ENCODE data around the gene GNPDA2. TPM values are rescaled to one million over a fixed set of nuclear protein-coding genes. Genes with fewer than 3 reads are reported as not detected.
"Not testable (repeated sequence)": the region's sequence is repeated elsewhere in the genome, so short reads cannot be mapped to it uniquely, and the experiment has no call there.

Gene GNPDA2
- total RNA-seq, 1 donor = 17.3 TPM

GRCh38 chr4:44760142-44760898 lies 34.0 kb upstream of the GNPDA2 start:
- no peak overlapping the region for H3K4me3 ChIP-seq (ENCODE audit: low read depth, low read length)
- DNase-seq (ENCODE audit: low read depth) = peak; percentile 52
- TF ChIP-seq, protein P1, sequence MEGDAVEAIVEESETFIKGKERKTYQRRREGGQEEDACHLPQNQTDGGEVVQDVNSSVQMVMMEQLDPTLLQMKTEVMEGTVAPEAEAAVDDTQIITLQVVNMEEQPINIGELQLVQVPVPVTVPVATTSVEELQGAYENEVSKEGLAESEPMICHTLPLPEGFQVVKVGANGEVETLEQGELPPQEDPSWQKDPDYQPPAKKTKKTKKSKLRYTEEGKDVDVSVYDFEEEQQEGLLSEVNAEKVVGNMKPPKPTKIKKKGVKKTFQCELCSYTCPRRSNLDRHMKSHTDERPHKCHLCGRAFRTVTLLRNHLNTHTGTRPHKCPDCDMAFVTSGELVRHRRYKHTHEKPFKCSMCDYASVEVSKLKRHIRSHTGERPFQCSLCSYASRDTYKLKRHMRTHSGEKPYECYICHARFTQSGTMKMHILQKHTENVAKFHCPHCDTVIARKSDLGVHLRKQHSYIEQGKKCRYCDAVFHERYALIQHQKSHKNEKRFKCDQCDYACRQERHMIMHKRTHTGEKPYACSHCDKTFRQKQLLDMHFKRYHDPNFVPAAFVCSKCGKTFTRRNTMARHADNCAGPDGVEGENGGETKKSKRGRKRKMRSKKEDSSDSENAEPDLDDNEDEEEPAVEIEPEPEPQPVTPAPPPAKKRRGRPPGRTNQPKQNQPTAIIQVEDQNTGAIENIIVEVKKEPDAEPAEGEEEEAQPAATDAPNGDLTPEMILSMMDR (IDR thresholded peaks at IDR 0.05; ENCODE audit: insufficient read depth, low read depth, low read length) = peak; percentile 48

- no peak overlapping the region for H3K4me3 ChIP-seq (ENCODE audit: low read depth, low read length)
- no peak for DNase-seq (ENCODE audit: low read depth)
- TF ChIP-seq, protein P1 (IDR thresholded peaks at IDR 0.05; ENCODE audit: insufficient read depth, low read depth, low read length) = no peak
Measured at GRCh38 chr4:44756559-44756958, 30.2 kb upstream of the GNPDA2 start.

DNA sequence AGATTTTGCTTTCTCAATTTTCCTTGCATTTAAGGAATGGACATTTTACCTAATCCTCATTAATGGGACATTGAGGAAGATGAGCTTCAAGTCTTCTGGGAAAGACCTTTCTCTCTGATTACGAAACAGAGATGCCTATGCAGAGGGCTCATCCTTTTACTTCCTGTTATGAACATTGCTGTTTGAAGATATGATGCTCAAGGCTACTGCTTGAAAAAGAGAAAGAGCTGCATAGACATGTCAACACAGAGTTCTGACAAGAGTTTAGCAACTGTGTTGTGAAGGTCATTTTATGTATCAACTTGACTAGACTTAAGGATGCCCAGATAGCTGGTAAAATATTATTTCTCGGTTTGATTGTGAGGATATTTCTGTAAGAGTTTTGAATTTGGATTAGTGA lies 13.8 kb upstream of the GNPDA2 start:
- no peak for DNase-seq (ENCODE audit: low read depth)
- TF ChIP-seq, protein P1 (IDR thresholded peaks at IDR 0.05; ENCODE audit: insufficient read depth, low read depth, low read length) = no peak
- no peak overlapping the region for H3K4me3 ChIP-seq (ENCODE audit: low read depth, low read length)

DNA sequence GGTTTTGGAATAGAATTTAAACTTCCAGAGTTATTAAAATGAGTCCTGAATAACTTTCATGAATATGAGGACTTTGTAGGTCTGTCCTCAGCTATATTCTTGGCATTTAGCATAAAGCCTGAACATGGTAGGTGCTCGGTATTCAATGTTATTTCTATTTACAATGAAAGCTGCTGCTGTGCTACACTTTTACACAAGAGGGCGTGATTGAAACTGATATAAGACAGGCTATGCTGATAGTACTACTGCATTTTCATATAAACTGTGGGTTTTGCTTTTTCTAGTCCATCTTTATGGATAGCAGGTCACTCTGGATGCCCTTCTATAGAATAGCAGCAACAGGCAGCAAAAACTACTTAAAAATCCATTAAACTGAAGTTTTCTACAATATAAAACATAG lies 12.3 kb upstream of the GNPDA2 start:
- TF ChIP-seq, protein P1 (IDR thresholded peaks at IDR 0.05; ENCODE audit: insufficient read depth, low read depth, low read length) = peak; percentile 41
- H3K4me3 ChIP-seq (ENCODE audit: low read depth, low read length) = no peak overlapping the region
- DNase-seq (ENCODE audit: low read depth) = peak; percentile 10

DNA sequence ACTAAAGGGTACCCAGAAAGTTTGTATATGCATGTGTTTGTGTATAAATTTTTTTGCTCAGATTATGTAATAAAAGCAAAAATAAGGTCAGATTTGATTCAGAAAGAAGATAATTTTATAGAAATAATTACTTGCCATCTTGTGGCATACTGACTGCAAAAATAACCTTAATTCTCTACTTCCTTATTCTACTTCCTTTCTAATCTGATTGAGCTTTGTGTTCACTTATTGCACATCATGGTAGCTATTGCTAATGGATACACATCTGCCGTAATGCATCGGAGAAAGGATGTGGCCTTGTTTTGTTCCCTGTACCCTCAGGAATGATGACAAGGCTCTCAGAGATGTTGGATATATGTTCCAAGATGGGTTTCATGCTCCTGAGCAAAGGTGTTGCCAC lies 10.5 kb upstream of the GNPDA2 start:
- TF ChIP-seq, protein P1 (IDR thresholded peaks at IDR 0.05; ENCODE audit: insufficient read depth, low read depth, low read length) = no peak
- DNase-seq (ENCODE audit: low read depth) = no peak
- H3K4me3 ChIP-seq (ENCODE audit: low read depth, low read length) = no peak overlapping the region

- DNase-seq (ENCODE audit: low read depth) = not testable (repeated sequence)
Measured at GRCh38 chr4:44728694-44729093, 2.3 kb upstream of the GNPDA2 start.

GRCh38 chr4:44727471-44727870 lies 1.1 kb upstream of the GNPDA2 start:
- DNase-seq (ENCODE audit: low read depth) = no peak
- no peak overlapping the region for H3K4me3 ChIP-seq (ENCODE audit: low read depth, low read length)
- TF ChIP-seq, protein P1 (IDR thresholded peaks at IDR 0.05; ENCODE audit: insufficient read depth, low read depth, low read length) = no peak

More at GRCh38 chr4:44728694-44729093, 2.3 kb upstream of the GNPDA2 start:
- not testable (repeated sequence) for H3K4me3 ChIP-seq (ENCODE audit: low read depth, low read length)
